ENCODE measurements around the gene CCDC14.

- no peak for TF ChIP-seq POLR2AphosphoS5 (IDR thresholded peaks at IDR 0.05; ENCODE audit: borderline replicate concordance, low read depth, low read length)
- TF ChIP-seq EZH2 (IDR thresholded peaks at IDR 0.05) = no peak
These were observed 68.0 kb downstream of the CCDC14 start for GRCh38 chr3:123893012-123893411.
